H9 (cell line): ENCODE results near the gene HIRIP3. TPM values are rescaled to one million over a fixed set of nuclear protein-coding genes. Genes with fewer than 3 reads are reported as not detected.

ENCODE experiments used
- DNase-seq: peaks from one replicate; pipeline ENCODE4 v3.0.0-alpha.2; 2017
- H2AFZ ChIP-seq: one replicate; pipeline ENCODE4 v1.6.1; 2013; ENCODE audit warnings: mild to moderate bottlenecking, low read length, control low read depth, moderate library complexity
- H2AK5ac ChIP-seq: 2 replicates; pipeline ENCODE4 v1.6.1; 2013; ENCODE audit warnings: low read length, control low read depth, mixed read lengths; ENCODE audit not compliant: insufficient read length
- H2BK120ac ChIP-seq: one replicate; pipeline ENCODE4 v1.6.1; 2013; ENCODE audit warnings: low read depth, mild to moderate bottlenecking, low read length, control low read depth, inconsistent platforms; ENCODE audit not compliant: poor library complexity, severe bottlenecking
- H2BK12ac ChIP-seq: 2 replicates; pipeline ENCODE4 v1.6.1; 2013; ENCODE audit warnings: low read length, control low read depth, mixed read lengths, low read depth; ENCODE audit not compliant: insufficient read length
- H2BK15ac ChIP-seq: 2 replicates; pipeline ENCODE4 v1.6.1; 2013; ENCODE audit warnings: low read depth, low read length, control low read depth
- H2BK20ac ChIP-seq: one replicate; pipeline ENCODE4 v1.6.1; 2013; ENCODE audit warnings: low read depth, mild to moderate bottlenecking, low read length, control low read depth, inconsistent platforms; ENCODE audit not compliant: poor library complexity, severe bottlenecking
- H2BK5ac ChIP-seq: 2 replicates; pipeline ENCODE4 v1.6.1; 2013; ENCODE audit warnings: low read length, control low read depth, mixed read lengths; ENCODE audit not compliant: insufficient read length
- H3K14ac ChIP-seq: 2 replicates; pipeline ENCODE4 v1.6.1; 2013; ENCODE audit warnings: low read length, control low read depth; ENCODE audit not compliant: insufficient read depth
- H3K18ac ChIP-seq: 2 replicates; pipeline ENCODE4 v1.6.1; 2013; ENCODE audit warnings: low read depth, mild to moderate bottlenecking, mixed read lengths, low read length, control low read depth; ENCODE audit not compliant: insufficient read length
- H3K23ac ChIP-seq: 2 replicates; pipeline ENCODE4 v1.6.1; 2013; ENCODE audit warnings: low read length, control low read depth, mixed read lengths, low read depth; ENCODE audit not compliant: insufficient read length
- H3K23me2 ChIP-seq: 2 replicates; pipeline ENCODE4 v1.6.1; 2013; ENCODE audit warnings: low read depth, mild to moderate bottlenecking, mixed read lengths, low read length, control low read depth; ENCODE audit not compliant: insufficient read length, poor library complexity, severe bottlenecking
- H3K27ac ChIP-seq: 2 replicates; pipeline ENCODE4 v1.5.1; 2013; ENCODE audit warnings: low read length, control low read depth, mixed read lengths, low read depth; ENCODE audit not compliant: insufficient read length
- H3K27me3 ChIP-seq: 2 replicates; pipeline ENCODE4 v1.6.1; 2013; ENCODE audit warnings: low read length, control low read depth, inconsistent platforms; ENCODE audit not compliant: insufficient read depth
- H3K4ac ChIP-seq: 2 replicates; pipeline ENCODE4 v1.6.1; 2013; ENCODE audit warnings: low read depth, mild to moderate bottlenecking, control low read depth, inconsistent platforms, low read length, moderate library complexity
- H3K4me1 ChIP-seq: 2 replicates; pipeline ENCODE4 v1.6.1; 2013; ENCODE audit warnings: low read length, control low read depth, inconsistent platforms; ENCODE audit not compliant: insufficient read depth
- H3K4me2 ChIP-seq: 2 replicates; pipeline ENCODE4 v1.6.1; 2013; ENCODE audit warnings: low read length, control low read depth, mixed read lengths; ENCODE audit not compliant: insufficient read length, insufficient read depth
- H3K56ac ChIP-seq: 2 replicates; pipeline ENCODE4 v1.6.1; 2013; ENCODE audit warnings: low read depth, mild to moderate bottlenecking, mixed read lengths, low read length, control low read depth; ENCODE audit not compliant: insufficient read length
- H3K79me1 ChIP-seq: 2 replicates; pipeline ENCODE4 v1.6.1; 2013; ENCODE audit warnings: low read depth, mild to moderate bottlenecking, moderate library complexity, low read length, control low read depth, inconsistent platforms; ENCODE audit not compliant: insufficient read depth, poor library complexity, severe bottlenecking
- H3K79me2 ChIP-seq: 2 replicates; pipeline ENCODE4 v1.6.1; 2013; ENCODE audit warnings: low read length, control low read depth, inconsistent platforms; ENCODE audit not compliant: insufficient read depth
- H3K9ac ChIP-seq: 2 replicates; pipeline ENCODE4 v1.6.1; 2013; ENCODE audit warnings: low read length, control low read depth, mixed read lengths; ENCODE audit not compliant: insufficient read length; ENCODE audit errors: extremely low read depth
- H3K9me3 ChIP-seq: one replicate; pipeline ENCODE4 v1.6.1; 2013; ENCODE audit warnings: low read depth, low read length, inconsistent platforms; ENCODE audit not compliant: control insufficient read depth
- H3T11ph ChIP-seq: one replicate; pipeline ENCODE4 v1.6.1; 2013; ENCODE audit warnings: mild to moderate bottlenecking, low read length, control low read depth, inconsistent platforms
- H4K20me1 ChIP-seq: one replicate; pipeline ENCODE4 v1.6.1; 2013; ENCODE audit not compliant: control insufficient read depth, insufficient read length, insufficient read depth
- H4K5ac ChIP-seq: 2 replicates; pipeline ENCODE4 v1.6.1; 2013; ENCODE audit warnings: low read depth, mild to moderate bottlenecking, mixed read lengths, low read length, control low read depth; ENCODE audit not compliant: insufficient read length
- H4K8ac ChIP-seq: replicated peaks from 2 replicates; pipeline ENCODE4 v1.6.1; 2013; ENCODE audit warnings: low read length, control low read depth, mixed read lengths, low read depth; ENCODE audit not compliant: insufficient read length
- H4K91ac ChIP-seq: 2 replicates; pipeline ENCODE4 v1.6.1; 2013; ENCODE audit warnings: low read depth, mild to moderate bottlenecking, moderate library complexity, mixed read lengths, low read length, control low read depth; ENCODE audit not compliant: insufficient read length
- H3K27ac Mint-ChIP-seq, 3 experiments: 2 replicates in 2 of 3; 3 replicates in 1 of 3; pipeline ENCODE4 v1.8.0; 2020 to 2021; ENCODE audit warnings: mixed read lengths in 3 of 3, mild to moderate bottlenecking in 1 of 3, moderate library complexity in 1 of 3
- H3K27me3 Mint-ChIP-seq: 2 replicates; pipeline ENCODE4 v1.8.0; 2021; ENCODE audit warnings: low read depth, mild to moderate bottlenecking, moderate library complexity, mixed read lengths
- H3K36me3 Mint-ChIP-seq, 3 experiments: 2 replicates in 2 of 3; 3 replicates in 1 of 3; pipeline ENCODE4 v1.8.0; 2020 to 2021; ENCODE audit warnings: low read depth in 3 of 3, mixed read lengths in 3 of 3; ENCODE audit not compliant: insufficient read depth in 1 of 3
- H3K4me1 Mint-ChIP-seq, 2 experiments: 2 replicates each; pipeline ENCODE4 v1.8.0; 2020; ENCODE audit warnings: mixed read lengths in 2 of 2
- H3K4me3 Mint-ChIP-seq, 2 experiments: 2 replicates in 1 of 2; 3 replicates in 1 of 2; pipeline ENCODE4 v1.8.0; 2020 to 2021; ENCODE audit warnings: mild to moderate bottlenecking in 2 of 2, mixed read lengths in 2 of 2, moderate library complexity in 1 of 2
- H3K9me3 Mint-ChIP-seq, 2 experiments: 2 replicates in 1 of 2; 3 replicates in 1 of 2; pipeline ENCODE4 v1.8.0; 2020; ENCODE audit warnings: mild to moderate bottlenecking in 2 of 2, mixed read lengths in 2 of 2, moderate library complexity in 1 of 2
- WGBS: extraction: QIAGEN DNeasy Blood & Tissue Kit; methylation state at CpG from one replicate; pipeline ENCODE4 v1.1.7; 2013; ENCODE audit warnings: missing lambda C conversion rate, low lambda C conversion rate, mixed read lengths; ENCODE audit not compliant: insufficient read length; ENCODE audit errors: extremely low coverage; 5-methylcytosine and 5-hydroxymethylcytosine counted together
- total RNA-seq: library from RNA; stranded (reverse); gene quantifications from 2 replicates; pipeline ENCODE4 v1.2.1, GENCODE V29; 2021
- TF ChIP-seq, protein P1 (sequence below): fragments of 200-600 bp; sonication (generic); conservative IDR thresholded peaks from 3 replicates; pipeline ENCODE4 v1.8.0; 2021; ENCODE audit warnings: antibody characterized with exemption, mild to moderate bottlenecking

HIRIP3 gene
- total RNA-seq, 1 experiment from 2014 or later, result 21.6 TPM

DNA sequence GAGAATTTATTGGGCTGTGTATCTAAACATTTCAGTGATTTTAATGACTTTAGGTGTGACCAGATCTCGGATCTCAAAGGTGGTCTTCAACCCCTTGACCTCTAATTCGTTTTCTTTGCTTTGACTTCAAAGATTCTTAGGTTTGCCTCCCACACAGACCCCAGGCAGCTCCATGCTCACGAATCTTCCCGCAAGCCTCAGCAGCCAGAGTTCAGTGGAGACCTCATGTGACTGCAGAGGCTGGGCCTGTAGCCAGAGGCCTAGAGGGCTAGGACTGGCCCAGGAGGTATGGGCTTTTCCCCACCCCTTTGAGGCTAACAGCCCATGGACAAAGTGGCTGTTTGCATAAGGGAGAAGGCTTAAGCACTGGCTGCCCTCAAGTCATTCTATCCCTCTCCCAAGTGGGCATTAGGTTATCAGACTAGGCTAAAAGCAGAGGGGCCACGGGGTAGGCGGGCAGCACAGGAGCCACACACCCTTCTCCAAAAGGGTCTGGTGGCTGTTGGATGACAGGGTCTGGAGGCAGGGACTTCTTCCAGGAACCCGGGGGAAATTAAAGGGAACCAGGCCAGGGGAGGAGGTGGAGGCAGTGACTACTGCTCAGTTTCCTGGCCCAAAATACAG is 3.0 kb downstream of the HIRIP3 start:
- no peaks in the 10 kb centered on the region for H3K9me3 Mint-ChIP-seq
- Histone ChIP-seq H2BK15ac (no peak overlapping the region), H2BK12ac (no peak overlapping the region), H3K14ac (no peak overlapping the region), H2BK120ac (no peak overlapping the region), H3K9ac (no peak overlapping the region), H4K5ac (no peak overlapping the region), H2AFZ (no peak overlapping the region), H3K79me2 (no peaks in the 10 kb centered on the region; the same call in 1 of the 2 replicates), H3K27ac (no peak overlapping the region), H3K23me2 (peaks cover 9% of the 10 kb centered on the region), H2BK20ac (no peak overlapping the region), H3K4me2 (no peak overlapping the region), H3K56ac (no peak overlapping the region), H2BK5ac (no peak overlapping the region), H2AK5ac (no peak overlapping the region), H3K23ac (no peak overlapping the region), H3K9me3 (no peaks in the 10 kb centered on the region), H4K8ac (no peak overlapping the region), H4K91ac (no peak overlapping the region), H3K79me1 (no peaks in the 10 kb centered on the region), H3K4ac (no peak overlapping the region), H3K4me1 (no peaks in the 10 kb centered on the region), H3K27me3 (no peaks in the 10 kb centered on the region), H3K18ac (no peak overlapping the region), H4K20me1 (no peaks in the 10 kb centered on the region), H3T11ph (no peak overlapping the region)
- H3K4me3 Mint-ChIP-seq, result no peak overlapping the region; a peak in 1 of 5 replicates
- peak overlapping the region in 2 of 3 experiments; percentile 8 to 36; a peak in 2 of 7 replicates for H3K27ac Mint-ChIP-seq
- DNase-seq, result no peak
- peaks cover 15 to 18% of the 10 kb centered on the region in 2 experiments for H3K4me1 Mint-ChIP-seq
- TF ChIP-seq, protein P1, sequence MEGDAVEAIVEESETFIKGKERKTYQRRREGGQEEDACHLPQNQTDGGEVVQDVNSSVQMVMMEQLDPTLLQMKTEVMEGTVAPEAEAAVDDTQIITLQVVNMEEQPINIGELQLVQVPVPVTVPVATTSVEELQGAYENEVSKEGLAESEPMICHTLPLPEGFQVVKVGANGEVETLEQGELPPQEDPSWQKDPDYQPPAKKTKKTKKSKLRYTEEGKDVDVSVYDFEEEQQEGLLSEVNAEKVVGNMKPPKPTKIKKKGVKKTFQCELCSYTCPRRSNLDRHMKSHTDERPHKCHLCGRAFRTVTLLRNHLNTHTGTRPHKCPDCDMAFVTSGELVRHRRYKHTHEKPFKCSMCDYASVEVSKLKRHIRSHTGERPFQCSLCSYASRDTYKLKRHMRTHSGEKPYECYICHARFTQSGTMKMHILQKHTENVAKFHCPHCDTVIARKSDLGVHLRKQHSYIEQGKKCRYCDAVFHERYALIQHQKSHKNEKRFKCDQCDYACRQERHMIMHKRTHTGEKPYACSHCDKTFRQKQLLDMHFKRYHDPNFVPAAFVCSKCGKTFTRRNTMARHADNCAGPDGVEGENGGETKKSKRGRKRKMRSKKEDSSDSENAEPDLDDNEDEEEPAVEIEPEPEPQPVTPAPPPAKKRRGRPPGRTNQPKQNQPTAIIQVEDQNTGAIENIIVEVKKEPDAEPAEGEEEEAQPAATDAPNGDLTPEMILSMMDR, result no peak
- WGBS, result no CpG with 5 or more reads among the region's 7 CpGs
- no peaks in the 10 kb centered on the region; the same call in 1 of the 2 replicates for H3K27me3 Mint-ChIP-seq
- peaks cover 10 to 59% (median 40%) of the 10 kb centered on the region in 3 experiments for H3K36me3 Mint-ChIP-seq
